Hepatocyte (in vitro differentiated cells): Measurements from ENCODE around the gene CCDC197. TPM values are rescaled to one million over a fixed set of nuclear protein-coding genes. Genes with fewer than 3 reads are reported as not detected.

Source experiments
- DNase-seq: peaks from one replicate; pipeline ENCODE4 v3.0.0-alpha.2; 2016; ENCODE audit warnings: low spot score
- H2AFZ ChIP-seq: fragments of 200-600 bp; sonication (generic); 2 replicates; pipeline ENCODE4 v1.6.0; 2016; ENCODE audit warnings: antibody characterized with exemption, mild to moderate bottlenecking
- H3K27ac ChIP-seq: fragments of 200-600 bp; sonication (generic); 2 replicates; pipeline ENCODE4 v1.5.1; 2016; ENCODE audit warnings: mild to moderate bottlenecking
- H3K27me3 ChIP-seq: fragments of 200-600 bp; sonication (generic); 2 replicates; pipeline ENCODE4 v1.6.1; 2016
- H3K36me3 ChIP-seq: fragments of 200-600 bp; sonication (generic); replicated peaks from 2 replicates; pipeline ENCODE4 v1.5.1; 2016; ENCODE audit warnings: low read depth; ENCODE audit not compliant: insufficient read depth
- H3K4me1 ChIP-seq: fragments of 200-600 bp; sonication (generic); 2 replicates; pipeline ENCODE4 v1.5.1; 2016; ENCODE audit warnings: mild to moderate bottlenecking, moderate library complexity; ENCODE audit not compliant: insufficient read depth
- H3K4me2 ChIP-seq: fragments of 200-600 bp; sonication (generic); 2 replicates; pipeline ENCODE4 v1.6.0; 2016
- H3K4me3 ChIP-seq: fragments of 200-600 bp; sonication (generic); 2 replicates; pipeline ENCODE4 v1.5.1; 2016; ENCODE audit warnings: mild to moderate bottlenecking
- H3K79me2 ChIP-seq: fragments of 200-600 bp; sonication (generic); 2 replicates; pipeline ENCODE4 v1.6.0; 2017; ENCODE audit warnings: mild to moderate bottlenecking
- H3K9me2 ChIP-seq: fragments of 200-600 bp; sonication (generic); replicated peaks from 2 replicates; pipeline ENCODE4 v1.6.0; 2017; ENCODE audit warnings: mild to moderate bottlenecking; ENCODE audit not compliant: insufficient read depth
- H3K9me3 ChIP-seq: fragments of 200-600 bp; sonication (generic); 2 replicates; pipeline ENCODE4 v1.5.1; 2016; ENCODE audit warnings: low read depth, mild to moderate bottlenecking
- H4K20me1 ChIP-seq: fragments of 200-600 bp; sonication (generic); 2 replicates; pipeline ENCODE4 v1.6.0; 2016; ENCODE audit warnings: mild to moderate bottlenecking; ENCODE audit not compliant: insufficient read depth, poor library complexity, severe bottlenecking
- EZH2 ChIP-seq: fragments of 200-600 bp; sonication (generic); IDR thresholded peaks from 2 replicates; pipeline ENCODE4 v1.6.1; 2016; ENCODE audit warnings: antibody characterized with exemption, mild to moderate bottlenecking, borderline replicate concordance
- EZH2phosphoT487 ChIP-seq: fragments of 200-600 bp; sonication (generic); IDR thresholded peaks from one replicate; pipeline ENCODE4 v1.6.1; 2018; ENCODE audit warnings: antibody characterized with exemption, mild to moderate bottlenecking, low read depth, moderate library complexity; ENCODE audit not compliant: unreplicated experiment, severe bottlenecking
- WGBS: methylation state at CpG from one replicate; pipeline ENCODE4 v1.1.6; 2016; ENCODE audit warnings: low lambda C conversion rate; ENCODE audit errors: missing lambda C conversion rate; 5-methylcytosine and 5-hydroxymethylcytosine counted together
- polyA plus RNA-seq: library from polyadenylated mRNA; unstranded; fragments of >200 nt; fragmentation: Nextera tagmentation; extraction: Ambion mirVana; gene quantifications from 2 replicates; pipeline ENCODE4 v1.2.1, GENCODE V29; 2016
- total RNA-seq: library from RNA; depleted of rRNA; stranded (reverse); fragments of >200 nt; gene quantifications from 2 replicates; pipeline ENCODE4 v1.2.3, GENCODE V29; 2014
- TF ChIP-seq, protein P1 (sequence below): fragments of 200-600 bp; sonication (generic); IDR thresholded peaks from 2 replicates; pipeline ENCODE4 v1.5.1; 2016; ENCODE audit warnings: antibody characterized with exemption, mild to moderate bottlenecking; ENCODE audit not compliant: poor library complexity

The CCDC197 gene
- total and polyA plus RNA-seq, 2 experiments from 2014 or later: not detected

DNA sequence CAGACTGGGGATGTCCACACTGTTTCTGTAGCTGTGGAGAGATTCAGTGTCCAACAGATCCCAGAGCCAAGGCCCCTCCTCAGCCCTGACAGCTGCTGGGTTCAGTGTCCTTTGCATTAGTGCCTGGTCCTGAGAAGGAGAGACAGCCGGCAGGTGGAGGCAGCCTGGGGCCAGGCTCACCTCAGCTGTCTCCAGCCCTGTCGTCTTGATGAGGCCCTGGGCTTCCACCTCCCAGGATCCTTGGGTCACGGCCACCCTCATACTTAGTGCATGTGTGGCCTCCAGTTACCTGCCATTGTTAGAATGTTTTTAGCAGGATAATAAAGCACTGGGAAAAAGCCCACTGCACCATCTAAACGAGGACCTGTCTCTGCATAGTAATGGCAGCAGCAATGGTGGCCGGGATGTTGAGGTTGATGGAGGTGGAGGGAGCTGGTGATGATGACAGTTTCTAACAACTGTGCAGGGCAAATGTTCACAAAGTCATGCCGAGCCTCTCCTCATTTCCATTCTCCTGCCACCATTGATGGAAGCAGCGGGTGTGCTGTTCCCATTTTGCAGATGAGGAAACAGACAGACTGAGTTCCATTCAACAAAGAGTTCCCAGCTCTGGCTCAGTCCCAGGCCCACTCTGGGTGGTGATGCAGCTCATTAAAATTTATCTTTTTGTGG is 38.4 kb upstream of the CCDC197 start:
- H3K9me2 ChIP-seq: no peaks in the 10 kb centered on the region
- no peaks in the 10 kb centered on the region for H3K79me2 ChIP-seq
- H3K4me2 ChIP-seq: peak overlapping the region; percentile 62
- no peak for DNase-seq
- H3K9me3 ChIP-seq: no peaks in the 10 kb centered on the region
- H3K36me3 ChIP-seq: no peaks in the 10 kb centered on the region
- no peak overlapping the region for H2AFZ ChIP-seq
- no peaks in the 10 kb centered on the region for H3K27me3 ChIP-seq
- no peak for TF ChIP-seq EZH2phosphoT487
- TF ChIP-seq EZH2: no peak
- TF ChIP-seq, protein P1, sequence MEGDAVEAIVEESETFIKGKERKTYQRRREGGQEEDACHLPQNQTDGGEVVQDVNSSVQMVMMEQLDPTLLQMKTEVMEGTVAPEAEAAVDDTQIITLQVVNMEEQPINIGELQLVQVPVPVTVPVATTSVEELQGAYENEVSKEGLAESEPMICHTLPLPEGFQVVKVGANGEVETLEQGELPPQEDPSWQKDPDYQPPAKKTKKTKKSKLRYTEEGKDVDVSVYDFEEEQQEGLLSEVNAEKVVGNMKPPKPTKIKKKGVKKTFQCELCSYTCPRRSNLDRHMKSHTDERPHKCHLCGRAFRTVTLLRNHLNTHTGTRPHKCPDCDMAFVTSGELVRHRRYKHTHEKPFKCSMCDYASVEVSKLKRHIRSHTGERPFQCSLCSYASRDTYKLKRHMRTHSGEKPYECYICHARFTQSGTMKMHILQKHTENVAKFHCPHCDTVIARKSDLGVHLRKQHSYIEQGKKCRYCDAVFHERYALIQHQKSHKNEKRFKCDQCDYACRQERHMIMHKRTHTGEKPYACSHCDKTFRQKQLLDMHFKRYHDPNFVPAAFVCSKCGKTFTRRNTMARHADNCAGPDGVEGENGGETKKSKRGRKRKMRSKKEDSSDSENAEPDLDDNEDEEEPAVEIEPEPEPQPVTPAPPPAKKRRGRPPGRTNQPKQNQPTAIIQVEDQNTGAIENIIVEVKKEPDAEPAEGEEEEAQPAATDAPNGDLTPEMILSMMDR: no peak
- WGBS: 88% methylated on average over 7 of the region's 7 CpGs
- no peak overlapping the region for H3K4me3 ChIP-seq
- H4K20me1 ChIP-seq: no peaks in the 10 kb centered on the region
- H3K4me1 ChIP-seq: peaks cover 19% of the 10 kb centered on the region
- H3K27ac ChIP-seq: peak overlapping the region; percentile 90

DNA sequence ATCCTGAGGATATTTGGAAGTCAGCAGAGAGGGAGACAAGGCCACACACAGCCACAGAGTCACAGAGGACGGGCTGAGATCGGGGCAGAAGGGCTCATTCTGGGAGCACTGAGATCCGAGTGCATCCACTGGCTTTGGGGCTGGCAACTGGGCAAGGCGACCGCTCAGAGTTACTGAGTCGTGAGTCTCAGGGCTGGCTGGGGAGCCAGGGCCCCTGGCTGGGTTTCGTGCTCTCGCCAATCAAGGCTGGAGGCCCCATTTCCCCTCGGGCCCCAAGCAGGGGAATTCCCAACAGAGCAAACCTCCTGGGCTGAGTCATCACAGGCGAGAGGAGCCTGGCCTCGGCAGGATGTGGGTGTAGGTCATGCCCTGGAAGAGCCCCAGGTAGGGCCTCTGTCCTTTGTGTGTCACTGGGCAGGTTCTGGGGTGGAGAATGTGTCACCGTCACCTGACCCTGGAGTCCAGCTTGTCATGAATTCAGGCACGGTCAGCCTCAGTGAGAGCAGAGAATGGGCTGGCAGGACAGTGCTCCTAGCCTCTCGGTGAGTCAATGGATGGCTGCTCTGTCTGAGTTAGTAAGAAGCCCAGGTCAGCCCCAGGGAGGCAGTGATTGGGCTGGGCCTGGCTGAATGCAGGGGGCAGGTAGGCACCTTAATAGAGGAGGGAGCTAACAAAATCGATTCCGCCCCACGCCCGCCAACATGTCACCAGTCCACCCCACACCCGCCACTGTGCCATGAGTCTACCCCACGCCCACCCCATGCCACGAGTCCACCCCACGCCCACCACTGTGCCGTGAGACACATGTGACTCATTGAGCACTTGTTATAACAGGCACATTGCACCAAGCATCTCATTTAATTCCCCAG is 37.6 kb upstream of the CCDC197 start:
- Histone ChIP-seq H2AFZ (no peak overlapping the region), H3K79me2 (no peaks in the 10 kb centered on the region), H3K4me2 (peak overlapping the region; percentile 62), H3K4me1 (peaks cover 19% of the 10 kb centered on the region), H3K4me3 (no peak overlapping the region), H3K27ac (peak overlapping the region; percentile 90), H3K9me2 (no peaks in the 10 kb centered on the region), H4K20me1 (no peaks in the 10 kb centered on the region), H3K9me3 (no peaks in the 10 kb centered on the region), H3K36me3 (no peaks in the 10 kb centered on the region), H3K27me3 (no peaks in the 10 kb centered on the region)
- peak; percentile 94 for DNase-seq
- TF ChIP-seq EZH2 (no peak), EZH2phosphoT487 (no peak)
- TF ChIP-seq, protein P1: no peak
- 58% methylated on average over 23 of the region's 23 CpGs for WGBS

DNA sequence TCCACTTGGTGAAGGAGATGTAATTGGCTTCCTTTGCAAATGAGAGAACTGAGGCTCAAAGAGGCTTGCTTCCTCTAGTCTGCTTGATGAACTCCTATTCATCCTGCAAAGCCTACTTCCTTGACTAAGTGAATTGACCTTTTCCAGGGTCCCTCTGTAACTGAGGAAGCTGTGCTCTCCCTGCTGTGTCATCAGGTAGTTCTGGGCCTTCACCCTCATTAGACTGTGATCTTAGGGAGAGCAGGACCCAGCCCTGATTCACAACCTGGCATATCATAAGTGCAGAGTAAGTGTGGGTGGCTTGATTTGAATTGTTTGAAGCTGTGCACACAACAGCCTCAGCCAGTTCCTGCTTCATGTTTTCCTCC is 37.0 kb upstream of the CCDC197 start:
- no peak overlapping the region for H2AFZ ChIP-seq
- no peaks in the 10 kb centered on the region for H3K9me2 ChIP-seq
- H3K4me2 ChIP-seq: no peak overlapping the region
- no peak overlapping the region for H3K4me3 ChIP-seq
- peaks cover 19% of the 10 kb centered on the region for H3K4me1 ChIP-seq
- H3K79me2 ChIP-seq: no peaks in the 10 kb centered on the region
- peak; percentile 46 for DNase-seq
- TF ChIP-seq EZH2 (no peak), EZH2phosphoT487 (no peak)
- TF ChIP-seq, protein P1: no peak
- H3K36me3 ChIP-seq: no peaks in the 10 kb centered on the region
- H3K9me3 ChIP-seq: no peaks in the 10 kb centered on the region
- no peaks in the 10 kb centered on the region for H3K27me3 ChIP-seq
- no peaks in the 10 kb centered on the region for H4K20me1 ChIP-seq
- peak overlapping the region; percentile 86 for H3K27ac ChIP-seq
